GM21526 (cell line): ENCODE data around the gene FBXL13.
"Not testable (repeated sequence)": the region's sequence is repeated elsewhere in the genome, so short reads cannot be mapped to it uniquely, and the experiment has no call there.

Experiments used
- ATAC-seq: cut with Tn5 transposase; IDR thresholded peaks from one replicate; pipeline ENCODE4 v1.9.1; 2021; ENCODE audit warnings: moderate library complexity; ENCODE audit not compliant: unreplicated experiment, low FRiP score

Gene FBXL13

GRCh38 chr7:103082497-103082896 is 7.9 kb upstream of the FBXL13 start:
- no peak for ATAC-seq

- no peak for ATAC-seq
Measured at GRCh38 chr7:103080923-103081322, 6.3 kb upstream of the FBXL13 start.

- ATAC-seq, result no peak
Measured at GRCh38 chr7:103079836-103080235, 5.2 kb upstream of the FBXL13 start.

GRCh38 chr7:103078226-103078625 is 3.6 kb upstream of the FBXL13 start:
- not testable (repeated sequence) for ATAC-seq

GRCh38 chr7:103077318-103077717 is 2.7 kb upstream of the FBXL13 start:
- no peak for ATAC-seq

GRCh38 chr7:103076764-103077163 is 2.2 kb upstream of the FBXL13 start:
- no peak for ATAC-seq

GRCh38 chr7:103075337-103075918 is 832 bp upstream of the FBXL13 start:
- peak; percentile 45 for ATAC-seq

GRCh38 chr7:103073989-103074518 is 542 bp downstream of the FBXL13 start:
- no peak for ATAC-seq

GRCh38 chr7:103071000-103071399 is 3.6 kb downstream of the FBXL13 start:
- no peak for ATAC-seq

- no peak for ATAC-seq
Measured at GRCh38 chr7:103068414-103069403, 5.9 kb downstream of the FBXL13 start.

- peak; percentile 72 for ATAC-seq
Measured at GRCh38 chr7:103065667-103066066, 8.9 kb downstream of the FBXL13 start.

GRCh38 chr7:103063895-103064294 is 10.7 kb downstream of the FBXL13 start:
- no peak for ATAC-seq

GRCh38 chr7:103059471-103059870 is 15.1 kb downstream of the FBXL13 start:
- no peak for ATAC-seq

- ATAC-seq, result no peak
Measured at GRCh38 chr7:103058122-103058521, 16.5 kb downstream of the FBXL13 start.

GRCh38 chr7:103056006-103056405 is 18.6 kb downstream of the FBXL13 start:
- ATAC-seq, result not testable (repeated sequence)

GRCh38 chr7:103051519-103051918 is 23.1 kb downstream of the FBXL13 start:
- ATAC-seq, result no peak

- no peak for ATAC-seq
Measured at GRCh38 chr7:103048833-103049232, 25.8 kb downstream of the FBXL13 start.

GRCh38 chr7:103041815-103042214 is 32.8 kb downstream of the FBXL13 start:
- not testable (repeated sequence) for ATAC-seq

- ATAC-seq, result not testable (repeated sequence)
Measured at GRCh38 chr7:103037823-103038739, 36.5 kb downstream of the FBXL13 start.

- ATAC-seq, result no peak
Measured at GRCh38 chr7:103037476-103037822, 37.1 kb downstream of the FBXL13 start.
